ENCODE results near the gene PSME3IP1.
"Not testable (repeated sequence)": the region's sequence is repeated elsewhere in the genome, so short reads cannot be mapped to it uniquely, and the experiment has no call there.

The PSME3IP1 gene

DNA sequence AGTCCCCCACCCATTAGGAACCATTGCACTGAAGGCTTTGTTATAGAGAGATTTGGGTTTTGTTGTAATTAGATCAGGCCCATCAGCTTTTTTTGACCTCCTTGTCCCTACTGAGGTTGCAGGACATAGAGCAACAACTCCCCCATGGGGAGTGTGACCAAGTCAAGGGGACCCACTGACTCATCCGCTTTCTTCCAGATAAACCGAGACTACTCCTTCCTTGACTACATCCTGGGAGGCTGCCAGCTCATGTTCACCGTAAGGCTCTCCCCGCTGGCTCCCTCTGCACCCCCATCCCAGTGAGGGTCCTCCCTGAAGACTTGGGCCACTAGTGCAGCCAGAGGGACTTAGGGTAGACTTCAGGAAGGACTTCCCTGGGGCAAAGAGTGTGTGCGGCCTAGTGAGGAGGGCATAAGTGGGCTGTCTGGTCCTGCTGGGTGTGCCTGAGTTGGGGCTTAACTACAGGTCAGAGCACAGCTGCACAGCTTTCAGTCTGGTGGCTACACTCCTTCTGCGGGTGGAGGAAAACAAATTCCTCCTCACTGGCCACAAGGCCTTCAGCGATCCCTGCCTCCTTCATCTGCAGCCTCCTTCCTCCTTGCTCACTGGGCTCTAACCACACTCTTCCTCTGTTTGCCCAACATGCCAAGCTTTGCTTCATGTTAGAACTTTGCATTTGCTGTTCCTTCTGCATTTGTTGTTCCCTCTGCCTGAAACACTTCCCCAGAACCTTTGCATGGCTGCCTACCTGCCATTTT is 62.4 kb downstream of the PSME3IP1 start:
- DNase-seq = no peak

DNA sequence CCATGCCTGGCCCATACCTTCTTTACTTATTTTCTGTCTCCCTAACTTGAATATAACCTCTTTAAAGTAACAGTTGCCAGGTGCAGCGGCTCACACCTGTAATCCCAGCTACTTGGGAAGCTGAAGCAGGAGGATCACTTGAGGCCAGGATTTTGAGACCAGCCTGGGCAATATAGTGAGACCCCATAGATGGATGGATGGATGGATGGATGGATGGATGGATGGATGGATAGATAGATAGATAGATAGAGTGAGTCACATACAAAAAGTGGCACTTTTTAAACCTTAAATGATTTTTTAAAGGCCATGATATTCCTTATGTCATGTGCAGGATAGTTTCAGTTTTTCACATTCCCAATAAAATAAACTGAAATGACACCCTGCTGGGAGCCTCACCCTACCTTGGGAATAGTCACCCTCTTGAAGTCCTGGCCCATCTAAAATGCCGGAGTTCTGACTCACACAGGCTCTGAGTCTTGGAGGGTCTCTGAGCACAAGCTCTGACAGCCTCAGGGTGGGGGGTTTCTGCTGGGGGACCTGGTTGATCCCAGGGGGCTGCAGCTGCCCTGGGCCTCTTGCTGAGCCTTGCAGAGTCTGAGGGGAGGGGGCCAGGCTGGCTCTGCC is 67.3 kb downstream of the PSME3IP1 start:
- DNase-seq = no peak

DNA sequence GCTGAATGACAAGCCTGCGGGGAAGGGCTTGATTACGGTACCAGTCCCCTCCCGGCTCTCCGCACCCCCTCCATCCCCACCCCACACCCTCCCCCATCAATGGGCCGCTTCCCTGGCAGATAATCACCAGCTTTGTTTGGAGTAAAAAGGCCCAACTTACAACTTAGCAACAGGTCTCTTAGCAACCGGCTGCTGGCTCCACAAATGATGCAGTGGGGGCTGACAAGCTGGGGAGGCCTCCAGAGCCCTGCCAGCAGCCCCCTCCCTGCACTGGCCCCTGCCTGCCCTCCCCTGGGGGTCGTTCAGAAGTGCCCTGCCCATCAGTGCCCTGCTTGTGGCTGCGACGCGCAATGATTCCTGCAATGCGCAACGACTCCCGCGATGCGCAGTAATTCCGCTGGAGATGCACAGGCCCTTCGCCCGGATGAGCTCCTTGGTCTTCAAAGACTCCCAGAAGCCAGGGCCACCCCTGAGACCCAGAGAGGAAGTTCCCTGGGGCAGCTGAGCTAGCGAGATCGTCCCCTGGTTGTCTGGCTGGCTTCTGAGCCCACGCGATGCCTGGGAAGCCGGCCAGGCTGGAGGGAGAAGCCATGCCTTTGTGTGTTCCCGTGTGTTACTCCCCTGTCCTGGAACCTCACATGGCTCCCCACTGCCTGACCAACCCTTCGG is 70.2 kb downstream of the PSME3IP1 start:
- DNase-seq = no peak

DNA sequence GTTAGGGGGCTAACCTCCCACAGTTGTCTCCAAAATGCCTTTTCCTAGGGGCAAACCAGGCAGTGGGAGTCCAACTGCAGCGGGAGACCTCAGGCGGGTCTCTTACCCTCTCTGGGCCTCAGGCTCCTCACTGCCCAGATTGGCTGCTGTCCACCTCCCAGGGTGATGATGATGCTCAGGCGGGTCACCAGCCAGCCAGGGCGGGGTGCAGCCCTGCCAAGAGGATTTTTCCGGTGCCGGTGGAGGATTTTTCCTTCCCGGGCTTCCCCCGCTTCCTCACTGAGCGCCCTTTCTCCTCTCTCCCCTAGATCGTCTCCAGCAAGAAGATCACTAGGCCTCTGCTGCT is 70.7 kb downstream of the PSME3IP1 start:
- DNase-seq = no peak

DNA sequence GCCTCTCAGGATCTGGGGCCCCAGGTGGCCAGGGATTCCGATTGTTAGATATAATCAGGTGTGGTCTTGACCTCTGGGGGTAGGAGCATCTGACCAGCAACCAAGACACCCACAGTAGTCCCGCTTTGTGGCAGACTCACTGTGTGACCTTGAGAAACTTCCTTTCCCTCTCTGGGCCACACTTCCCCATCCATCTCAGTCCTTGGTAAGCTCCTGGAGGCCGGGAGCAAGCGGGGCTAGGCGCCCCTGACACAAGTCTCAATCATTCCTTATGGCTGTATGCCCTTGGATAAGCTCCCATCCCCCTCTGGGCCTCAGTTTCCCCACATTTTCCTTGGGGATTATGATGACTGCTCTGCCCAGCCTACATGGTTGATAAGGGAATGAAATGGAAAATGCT is 72.2 kb downstream of the PSME3IP1 start:
- DNase-seq = no peak

DNA sequence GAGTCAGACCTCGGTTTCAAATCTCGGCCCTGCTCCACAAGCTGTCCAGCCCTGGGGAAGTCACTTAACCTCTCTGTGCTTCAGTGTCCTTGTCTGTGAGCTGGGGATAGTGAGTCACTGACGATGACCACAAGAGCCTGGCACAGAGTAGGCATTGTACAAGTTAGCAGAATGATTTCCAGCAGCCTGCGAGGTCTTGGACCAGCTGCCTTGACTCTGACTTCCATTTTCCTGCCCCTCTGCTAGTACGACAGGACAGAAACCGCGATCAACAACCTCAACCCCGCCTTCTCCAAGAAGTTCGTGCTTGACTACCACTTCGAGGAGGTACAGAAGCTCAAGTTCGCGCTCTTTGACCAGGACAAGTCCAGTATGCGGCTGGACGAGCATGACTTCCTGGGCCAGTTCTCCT is 72.8 kb downstream of the PSME3IP1 start:
- no peak for DNase-seq

DNA sequence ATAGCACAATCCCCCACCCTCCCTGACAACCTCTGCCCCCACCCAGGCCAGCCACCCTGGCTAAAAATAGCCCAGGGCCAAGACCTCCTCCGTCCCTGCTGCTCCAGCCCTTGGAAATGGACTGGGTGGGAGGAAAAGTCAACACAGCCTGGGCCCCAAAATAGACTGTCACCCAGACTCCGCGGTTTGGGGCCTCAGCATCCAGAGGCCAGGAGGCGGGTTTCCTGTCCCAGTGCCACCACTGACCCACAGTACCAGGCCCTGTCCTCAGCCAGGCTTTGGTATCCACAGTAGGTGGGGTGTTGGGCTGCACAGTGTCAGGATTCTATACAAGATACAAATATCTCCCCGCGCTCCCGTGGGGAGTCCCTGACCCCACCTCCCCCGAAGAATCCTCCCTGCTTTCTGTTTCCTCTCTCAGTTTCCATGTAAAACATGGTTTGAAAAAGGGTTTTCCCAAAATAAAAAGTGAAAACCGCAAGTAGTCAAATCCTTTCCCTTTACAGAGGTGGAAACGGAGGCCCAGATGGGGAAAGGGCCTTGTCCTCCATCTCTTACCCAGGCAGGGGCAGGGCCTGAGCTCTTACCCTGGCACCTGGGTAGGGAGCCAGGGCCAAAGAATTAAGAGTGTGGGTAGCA is 73.3 kb downstream of the PSME3IP1 start:
- no peak for DNase-seq

DNA sequence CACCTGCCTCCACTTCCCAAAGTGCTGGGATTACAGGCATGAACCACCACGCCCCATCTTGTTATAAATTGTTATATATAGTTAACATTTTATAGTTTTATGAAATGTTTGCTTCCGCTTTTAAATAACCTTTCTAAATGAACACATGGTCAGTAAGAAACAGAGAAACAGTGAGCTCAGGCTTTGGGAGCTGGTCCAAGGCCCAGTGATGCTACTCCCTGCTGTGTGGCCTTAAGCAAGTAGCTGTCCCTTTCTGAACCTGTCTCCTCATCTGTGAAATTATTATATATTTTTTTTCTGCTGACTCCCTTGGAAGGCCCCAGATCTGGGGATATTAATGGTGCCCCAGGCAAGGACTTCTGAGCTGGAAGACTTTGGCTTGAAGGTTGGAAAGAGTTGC is 74.4 kb downstream of the PSME3IP1 start:
- no peak for DNase-seq

DNA sequence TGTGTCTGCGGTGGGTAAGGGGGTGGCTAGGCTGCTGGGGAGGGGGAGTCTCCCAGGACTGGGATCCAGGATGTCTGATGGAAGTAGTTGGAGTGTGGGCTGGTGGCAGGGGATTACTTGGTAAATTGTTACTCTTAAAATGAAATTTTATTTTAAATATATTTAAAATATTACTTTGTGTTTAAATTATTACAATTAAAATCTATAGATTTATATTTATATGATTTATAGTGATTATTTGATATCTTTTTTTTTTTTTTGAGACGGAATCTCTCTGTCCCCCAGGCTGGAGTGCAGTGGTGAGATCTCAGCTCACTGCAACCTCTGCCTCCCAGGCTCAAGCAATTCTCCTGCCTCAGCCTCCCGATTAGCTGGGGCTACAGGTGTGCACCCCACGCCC is 74.9 kb downstream of the PSME3IP1 start:
- DNase-seq = no peak

DNA sequence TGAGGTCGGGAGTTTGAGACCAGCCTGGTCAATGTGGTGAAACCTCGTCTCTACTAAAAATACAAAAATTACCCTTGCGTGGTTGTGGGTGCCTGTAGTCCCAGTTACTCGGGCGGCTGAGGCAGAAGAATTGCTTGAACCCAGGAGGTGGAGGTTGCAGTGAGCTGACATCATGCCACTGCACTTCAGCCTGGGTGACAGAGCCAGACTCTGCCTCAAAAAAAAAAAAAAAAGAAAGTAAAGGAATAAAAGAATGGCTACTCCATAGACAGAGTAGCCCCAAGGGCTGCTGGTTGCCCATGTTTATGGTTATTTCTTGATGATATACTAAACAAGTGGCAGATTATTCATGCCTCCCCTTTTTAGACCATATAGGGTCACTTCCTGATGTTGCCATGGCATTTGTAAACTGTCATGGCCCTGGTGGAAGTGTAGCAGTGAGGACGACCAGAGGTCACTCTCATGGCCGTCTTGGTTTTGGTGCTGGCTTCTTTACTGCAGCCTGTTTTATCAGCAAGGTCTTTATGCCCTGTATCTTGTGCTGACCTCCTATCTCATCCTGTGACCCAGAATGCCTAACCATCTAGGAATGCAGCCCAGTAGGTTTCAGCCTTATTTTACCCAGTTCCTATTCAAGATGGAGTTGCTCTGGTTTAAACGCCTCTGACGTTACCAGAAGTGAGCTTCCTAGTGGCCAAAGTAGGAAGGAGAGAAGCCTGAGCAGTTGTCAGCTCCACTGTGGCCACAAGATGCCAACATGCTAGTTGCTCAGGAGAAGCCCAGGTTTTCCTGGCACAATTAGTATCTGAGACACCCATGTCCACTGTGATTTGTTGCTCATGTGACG is 76.4 kb downstream of the PSME3IP1 start:
- not testable (repeated sequence) for DNase-seq

DNA sequence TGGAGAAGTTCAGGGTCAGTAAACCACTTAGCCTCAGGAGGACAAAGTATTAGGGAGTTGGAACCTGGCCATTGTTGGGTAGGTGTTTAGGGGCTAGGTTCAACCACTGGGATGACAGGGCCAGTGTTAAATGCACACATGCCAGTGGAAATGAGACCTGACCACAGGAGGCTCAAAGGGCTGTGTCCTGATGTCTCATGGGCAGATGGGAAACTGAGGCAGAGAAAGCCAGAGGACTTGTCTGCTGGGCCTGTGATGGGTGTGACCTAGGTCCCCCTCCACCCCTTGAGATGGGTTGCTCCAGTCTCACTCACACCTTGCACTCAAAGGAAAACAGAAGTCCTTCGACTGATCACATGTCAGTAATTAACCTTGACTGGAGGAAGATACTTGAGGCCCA is 77.4 kb downstream of the PSME3IP1 start:
- DNase-seq = no peak

DNA sequence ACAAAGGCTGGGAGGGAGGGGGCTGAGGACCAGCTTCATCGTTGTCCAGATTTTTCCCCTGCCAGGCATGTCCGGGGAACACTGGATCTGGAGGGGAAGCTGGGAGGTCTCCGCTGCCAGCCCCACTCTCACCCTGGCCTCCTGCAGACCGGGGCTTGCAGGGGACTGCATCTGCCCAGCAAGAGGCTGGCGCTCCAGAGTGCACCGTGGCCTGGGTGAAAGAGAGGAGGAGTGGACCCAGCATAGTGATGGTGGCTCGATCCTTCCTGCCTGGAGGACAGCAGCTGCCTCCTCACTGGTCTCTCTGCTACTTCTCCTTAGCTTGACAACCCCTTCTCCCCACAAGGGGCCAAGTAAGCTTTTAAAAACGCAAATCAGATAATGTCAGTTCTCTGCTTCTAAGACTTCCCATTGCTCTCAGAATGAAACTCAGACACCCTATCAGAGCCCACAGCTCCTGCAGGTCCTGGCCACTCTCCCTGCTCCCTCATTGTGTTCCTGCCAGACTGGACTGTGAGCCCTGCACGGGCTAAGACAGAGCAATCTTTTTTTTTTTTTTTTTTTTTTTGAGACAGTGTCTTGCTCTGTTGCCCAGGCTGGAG is 78.4 kb downstream of the PSME3IP1 start:
- no peak for DNase-seq

DNA sequence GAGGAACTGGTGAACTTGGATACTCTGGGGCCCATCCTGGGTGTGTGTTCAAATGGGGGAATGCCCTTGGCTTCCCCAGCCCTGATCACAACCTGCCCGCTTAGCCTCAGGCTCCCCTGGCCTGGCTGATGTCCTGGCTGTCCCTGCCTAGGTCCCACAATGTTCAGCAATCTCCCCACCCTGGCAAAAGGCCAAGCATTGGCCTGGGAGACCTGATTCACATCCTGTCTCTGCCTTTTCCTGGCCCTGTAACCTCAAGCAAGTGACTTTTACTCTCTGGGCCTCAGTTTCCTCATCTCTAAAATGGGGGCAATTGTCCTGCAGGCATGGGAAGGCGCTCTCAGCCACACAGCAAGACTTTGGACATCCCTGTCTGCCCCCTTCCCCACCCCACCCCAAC is 79.1 kb downstream of the PSME3IP1 start:
- DNase-seq = no peak

DNA sequence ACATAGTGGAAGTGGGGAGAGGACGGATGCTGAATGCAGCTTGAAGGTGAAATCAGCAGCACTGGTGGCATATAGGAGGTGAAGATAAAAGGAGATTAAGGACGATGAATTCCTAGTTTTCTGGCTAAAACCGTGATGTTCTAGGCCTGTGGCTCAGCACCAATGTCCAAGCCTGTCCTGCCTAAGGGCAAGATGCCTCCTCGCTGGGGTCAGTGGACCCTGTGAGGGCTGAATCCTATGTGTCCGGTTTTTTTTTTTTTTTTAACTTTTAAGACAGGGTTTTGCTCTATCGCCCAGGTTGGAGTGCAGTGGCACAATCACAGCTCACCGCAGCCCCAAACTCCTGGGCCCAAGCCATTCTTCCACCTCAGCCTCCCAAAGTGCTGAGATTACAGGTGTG is 80.7 kb downstream of the PSME3IP1 start:
- no peak for DNase-seq

DNA sequence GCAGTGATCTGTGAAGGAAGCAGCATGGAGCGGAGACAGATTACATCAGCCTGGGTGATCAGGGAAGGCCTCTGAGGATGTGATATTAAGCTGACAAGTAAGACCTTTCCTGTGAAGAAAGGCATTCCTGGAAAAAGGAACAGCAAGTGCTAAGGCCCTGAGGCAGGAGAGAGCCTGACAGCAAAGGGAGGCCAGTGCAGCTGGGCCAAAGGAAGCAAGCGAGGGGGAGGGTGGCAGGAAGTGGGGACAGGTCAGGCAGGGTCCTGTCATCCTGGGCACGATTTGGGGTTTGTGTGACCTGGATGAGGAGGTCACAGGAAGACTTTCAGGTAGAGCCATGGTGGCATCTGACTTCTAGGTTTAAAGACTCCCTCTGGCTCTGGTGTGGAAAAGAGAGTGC is 81.1 kb downstream of the PSME3IP1 start:
- DNase-seq = no peak

DNA sequence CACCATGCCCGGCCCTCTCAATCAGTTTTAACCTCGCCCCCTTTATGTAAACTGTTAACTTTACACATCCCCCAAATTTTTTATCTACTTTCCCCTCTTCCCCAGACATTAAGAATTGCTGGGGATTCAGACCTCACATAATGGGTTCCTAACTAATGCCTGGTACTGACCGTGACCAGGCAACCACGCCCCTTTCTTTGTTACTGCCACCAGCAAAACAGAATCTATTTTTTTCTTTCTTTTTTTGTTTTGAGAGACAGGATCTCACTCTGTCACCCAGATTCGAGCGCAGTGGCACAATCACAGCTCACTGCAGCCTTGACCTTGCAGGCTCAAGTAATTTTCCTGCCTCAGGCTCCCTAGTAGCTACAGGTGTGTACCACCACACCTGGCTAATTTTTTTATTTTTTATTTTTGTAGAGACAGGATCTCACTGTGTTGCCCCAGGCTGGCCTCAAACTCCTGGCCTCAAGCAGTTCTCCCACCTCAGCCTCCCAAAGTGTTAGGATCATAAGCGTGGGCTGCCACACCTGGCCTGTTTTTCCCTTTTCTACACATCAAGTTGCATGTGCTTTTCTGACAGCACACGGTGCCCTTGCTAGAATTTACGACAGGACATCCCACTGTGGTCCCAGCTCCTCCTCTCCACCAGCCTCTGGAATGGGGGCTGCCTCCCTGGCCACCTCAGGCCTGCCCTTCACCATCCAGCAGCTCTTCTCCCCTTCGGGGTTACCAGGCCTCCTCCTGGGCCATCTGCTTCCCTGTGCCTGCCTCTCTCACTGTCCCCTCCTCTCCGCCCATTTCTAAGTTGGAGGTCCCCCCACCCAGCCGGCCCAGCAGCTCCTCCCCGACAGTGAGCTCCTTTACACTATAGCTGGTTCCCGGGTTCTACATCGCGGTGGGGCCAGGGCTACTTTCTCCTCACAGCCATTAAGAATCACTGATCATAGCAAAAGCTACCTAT is 82.7 kb downstream of the PSME3IP1 start:
- DNase-seq = no peak
